Measurements from ENCODE around the gene TNRC6A. TPM values are rescaled to one million over a fixed set of nuclear protein-coding genes. Genes with fewer than 3 reads are reported as not detected.

The TNRC6A gene
- total RNA-seq, 2 experiments from 2014 or later, result 38.1 to 60.3 TPM

DNA sequence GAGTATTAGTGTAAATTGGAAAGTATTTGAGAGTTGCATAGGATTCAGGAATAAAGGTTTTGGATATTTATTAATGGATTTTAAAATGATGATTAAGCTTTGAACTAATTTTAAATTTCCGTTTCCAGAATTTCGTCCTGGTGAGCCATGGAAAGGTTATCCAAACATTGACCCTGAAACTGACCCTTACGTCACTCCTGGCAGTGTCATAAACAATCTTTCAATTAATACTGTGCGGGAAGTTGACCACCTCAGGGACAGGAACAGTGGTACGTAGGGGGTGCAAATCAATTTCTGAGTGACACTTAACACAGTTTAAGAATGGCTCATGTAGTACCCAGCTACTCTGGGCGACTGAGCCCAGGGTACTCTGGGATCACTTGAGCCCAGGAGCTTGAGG, 87.2 kb downstream of the TNRC6A start:
- no peaks in the 10 kb centered on the region for H3K4me1 ChIP-seq (ENCODE audit: insufficient read depth, low read length, poor library complexity, severe bottlenecking)

DNA sequence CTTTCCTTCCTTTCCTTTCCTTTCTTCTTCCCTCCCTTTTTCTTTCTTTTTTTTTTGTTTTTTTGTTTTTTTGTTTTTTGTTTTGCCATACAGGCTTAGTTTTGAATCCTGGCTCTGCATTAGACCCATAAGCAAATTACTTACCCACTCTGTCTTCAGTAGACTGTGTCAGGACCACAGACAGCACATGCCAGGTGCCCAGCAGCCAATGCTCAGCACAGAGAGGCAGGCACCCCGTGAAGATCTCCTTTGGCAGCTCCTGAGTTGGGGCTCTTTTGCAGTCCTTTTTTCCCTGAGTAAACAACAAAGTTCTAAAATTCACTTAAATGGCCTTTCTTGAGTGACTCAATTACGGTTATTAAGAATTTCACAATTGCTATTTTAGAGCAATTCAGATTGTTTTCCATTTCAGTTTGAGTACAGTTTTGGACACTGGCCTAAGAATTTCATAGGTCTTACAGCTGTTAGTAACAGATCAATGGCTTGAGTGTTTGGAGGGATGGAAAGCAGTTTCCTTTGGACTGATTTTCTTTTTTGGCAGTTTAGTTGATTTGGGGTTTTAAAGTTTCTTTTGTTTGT, 90.1 kb downstream of the TNRC6A start:
- Histone ChIP-seq H3K9me3 (ENCODE audit: low read length) (no peaks in the 10 kb centered on the region), H2AFZ (ENCODE audit: low read length) (no peak overlapping the region), H4K20me1 (ENCODE audit: insufficient read depth, low read length) (no peaks in the 10 kb centered on the region), H3K79me2 (ENCODE audit: insufficient read depth, low read depth, low read length) (no peaks in the 10 kb centered on the region), H3K4me3 (ENCODE audit: low read depth, low read length, poor library complexity, severe bottlenecking) (no peak overlapping the region), H3K4me1 (ENCODE audit: insufficient read depth, low read length, poor library complexity, severe bottlenecking) (no peaks in the 10 kb centered on the region), H3K27ac (ENCODE audit: low read depth, low read length, poor library complexity, severe bottlenecking) (no peak overlapping the region), H3K4me2 (ENCODE audit: low read length) (no peak overlapping the region), H3K36me3 (ENCODE audit: insufficient read depth, low read length) (peaks cover 97% of the 10 kb centered on the region), H3K9me2 (ENCODE audit: insufficient read depth, low read length) (no peaks in the 10 kb centered on the region)
- intact Hi-C loops (cut with micrococcal nuclease; ENCODE audit: unreplicated experiment), result loop anchor here (10.0 kb wide), 1 partner anchor 255 kb away; no protein-coding TSS in a partner anchor
- no peak for DNase-seq (ENCODE audit: low spot score)
- no peak for TF ChIP-seq CTCF (conservative IDR thresholded peaks at IDR 0.05; ENCODE audit: low read length)
- no peak for TF ChIP-seq EZH2phosphoT487 (IDR thresholded peaks at IDR 0.05; ENCODE audit: borderline replicate concordance, low read depth, low read length)
- ChIA-PET CTCF (ENCODE audit: unreplicated experiment) (no interaction called here), POLR2A (no interaction called here)
- no TSS peak for BruUV-seq (replicated peaks)

More for the DNA sequence above, 87.2 kb downstream of the TNRC6A start:
- Histone ChIP-seq H4K20me1 (ENCODE audit: insufficient read depth, low read length) (no peaks in the 10 kb centered on the region), H3K79me2 (ENCODE audit: insufficient read depth, low read depth, low read length) (no peaks in the 10 kb centered on the region), H3K9me2 (ENCODE audit: insufficient read depth, low read length) (no peaks in the 10 kb centered on the region), H3K4me2 (ENCODE audit: low read length) (no peak overlapping the region), H3K9me3 (ENCODE audit: low read length) (no peaks in the 10 kb centered on the region), H2AFZ (ENCODE audit: low read length) (no peak overlapping the region), H3K4me3 (ENCODE audit: low read depth, low read length, poor library complexity, severe bottlenecking) (no peak overlapping the region), H3K27ac (ENCODE audit: low read depth, low read length, poor library complexity, severe bottlenecking) (no peak overlapping the region), H3K36me3 (ENCODE audit: insufficient read depth, low read length) (peaks cover 94% of the 10 kb centered on the region)
- TF ChIP-seq CTCF (conservative IDR thresholded peaks at IDR 0.05; ENCODE audit: low read length) (no peak), EZH2phosphoT487 (IDR thresholded peaks at IDR 0.05; ENCODE audit: borderline replicate concordance, low read depth, low read length) (no peak)
- ChIA-PET POLR2A (interaction anchor here (0.6 kb wide), 1 partner anchor 24 kb away, joined by 7 read pairs; no protein-coding TSS in a partner anchor), CTCF (ENCODE audit: unreplicated experiment) (no interaction called here)
- no TSS peak for BruUV-seq (replicated peaks)
- no peak for DNase-seq (ENCODE audit: low spot score)
- intact Hi-C loops (cut with micrococcal nuclease; ENCODE audit: unreplicated experiment), result loop anchor here (10.0 kb wide), 1 partner anchor 252 kb away; no protein-coding TSS in a partner anchor

- Histone ChIP-seq H3K9me2 (ENCODE audit: insufficient read depth, low read length) (no peaks in the 10 kb centered on the region), H2AFZ (ENCODE audit: low read length) (no peak overlapping the region), H3K27ac (ENCODE audit: low read depth, low read length, poor library complexity, severe bottlenecking) (no peak overlapping the region), H3K9me3 (ENCODE audit: low read length) (no peaks in the 10 kb centered on the region), H3K4me3 (ENCODE audit: low read depth, low read length, poor library complexity, severe bottlenecking) (no peak overlapping the region), H4K20me1 (ENCODE audit: insufficient read depth, low read length) (no peaks in the 10 kb centered on the region), H3K79me2 (ENCODE audit: insufficient read depth, low read depth, low read length) (no peaks in the 10 kb centered on the region), H3K4me2 (ENCODE audit: low read length) (no peak overlapping the region), H3K36me3 (ENCODE audit: insufficient read depth, low read length) (peaks cover 97% of the 10 kb centered on the region), H3K4me1 (ENCODE audit: insufficient read depth, low read length, poor library complexity, severe bottlenecking) (no peaks in the 10 kb centered on the region)
- TF ChIP-seq CTCF (conservative IDR thresholded peaks at IDR 0.05; ENCODE audit: low read length), result no peak
- no peak for TF ChIP-seq EZH2phosphoT487 (IDR thresholded peaks at IDR 0.05; ENCODE audit: borderline replicate concordance, low read depth, low read length)
- no peak for DNase-seq (ENCODE audit: low spot score)
- BruUV-seq (replicated peaks), result no TSS peak
- POLR2A ChIA-PET, result no interaction called here
- intact Hi-C loops (cut with micrococcal nuclease; ENCODE audit: unreplicated experiment), result no loop called here
- CTCF ChIA-PET (ENCODE audit: unreplicated experiment), result no interaction called here
Observed at GRCh38 chr16:24820522-24820921, 91.1 kb downstream of the TNRC6A start.

Measured in OCI-LY7 (cell line).